GM19239 (cell line): ENCODE results near the gene MRPL20.
"Not testable (repeated sequence)": the region's sequence is repeated elsewhere in the genome, so short reads cannot be mapped to it uniquely, and the experiment has no call there.

ENCODE experiments used
- DNase-seq: peaks from one replicate; pipeline ENCODE4 v3.0.0; 2011; ENCODE audit warnings: low spot score; ENCODE audit not compliant: insufficient read length
- FAIRE-seq: peaks from 2 replicates; lab custom pipeline; 2011; peaks lifted over from hg19 to GRCh38; lab: Jason Lieb, UNC

The MRPL20 gene

GRCh38 chr1:1370094-1370493 is 37.0 kb downstream of the MRPL20 start:
- not testable (repeated sequence) for DNase-seq, FAIRE-seq

DNA sequence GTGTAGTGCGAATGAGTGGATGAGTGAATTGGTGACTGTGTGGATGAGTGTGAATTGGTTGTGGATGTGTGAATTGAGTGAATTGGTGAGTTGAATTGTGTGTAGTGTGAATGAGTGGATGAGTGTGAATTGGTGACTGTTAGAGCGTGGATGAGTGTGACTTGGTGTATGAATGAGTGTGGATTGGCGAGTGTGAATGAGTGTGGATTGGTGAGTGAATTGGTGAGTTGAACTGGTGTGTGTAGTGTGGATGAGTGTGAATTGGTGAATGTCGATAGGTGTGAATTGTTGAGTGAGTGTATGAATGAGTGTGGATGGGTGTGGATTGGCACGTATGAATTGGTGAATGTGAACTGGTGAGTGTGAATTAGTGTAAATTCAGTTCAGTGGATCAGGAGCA is 39.8 kb downstream of the MRPL20 start:
- DNase-seq = no peak
- no peak for FAIRE-seq

DNA sequence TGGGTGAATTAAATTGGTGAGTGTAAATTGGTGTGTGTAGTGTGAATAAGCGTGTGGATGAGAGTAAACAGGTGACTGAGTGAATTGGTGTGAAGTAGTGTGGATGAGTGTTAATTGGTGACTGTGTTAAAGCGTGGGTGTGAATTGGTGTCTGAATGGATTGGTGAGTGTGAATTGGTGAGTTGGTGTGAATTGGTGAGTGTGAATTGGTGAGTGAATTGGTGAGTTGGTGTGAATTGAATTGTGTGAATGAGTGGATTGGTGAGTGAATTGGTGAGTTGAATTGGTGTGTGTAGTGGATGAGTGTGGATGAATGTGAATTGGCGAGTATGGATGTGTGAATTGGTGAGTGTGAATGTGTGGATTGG is 40.4 kb downstream of the MRPL20 start:
- FAIRE-seq (no peak), DNase-seq (no peak)

- no peak for FAIRE-seq
- no peak for DNase-seq
Observed at GRCh38 chr1:1365875-1366698, 41.0 kb downstream of the MRPL20 start.

DNA sequence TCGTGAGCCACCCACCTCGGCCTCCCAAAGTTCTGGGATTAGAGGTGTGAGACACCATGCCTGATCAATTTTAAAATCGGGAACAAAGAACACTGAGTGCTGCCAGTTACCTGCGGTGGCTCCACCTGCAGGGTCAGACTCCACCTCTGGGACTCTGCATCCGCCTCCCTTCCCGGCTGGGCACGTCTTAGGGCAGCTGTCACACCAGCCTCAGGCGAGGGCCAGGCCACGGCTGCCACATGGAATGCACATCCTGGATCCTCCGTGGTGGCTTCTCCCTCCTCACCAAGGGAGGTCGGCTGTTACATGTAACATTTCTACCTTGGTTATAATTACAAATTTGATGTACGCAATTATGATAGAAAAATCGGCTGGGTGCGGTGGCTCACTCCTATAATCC is 42.8 kb downstream of the MRPL20 start:
- FAIRE-seq (no peak), DNase-seq (no peak)

DNA sequence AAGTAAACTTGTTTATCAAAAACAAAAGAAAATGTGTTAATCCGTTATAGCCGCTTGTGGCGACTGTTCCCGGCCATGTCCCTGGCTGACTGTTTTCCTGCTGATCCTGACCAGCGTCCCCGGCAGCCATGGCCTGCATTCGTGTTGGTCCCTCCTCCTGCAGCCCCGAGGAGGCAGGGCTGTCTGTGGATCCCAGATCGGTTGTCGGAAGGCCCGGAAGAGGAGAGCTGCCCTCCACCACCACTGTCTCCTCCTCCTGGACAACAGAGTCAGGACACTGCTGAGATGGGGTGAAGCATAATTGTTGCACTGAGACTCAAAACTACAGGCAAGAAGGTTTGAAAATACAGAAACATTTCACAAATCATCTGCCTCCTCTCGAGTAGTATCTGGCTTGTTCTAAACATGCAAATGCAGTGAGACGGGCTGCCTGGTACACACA is 45.1 kb downstream of the MRPL20 start:
- FAIRE-seq = no peak
- DNase-seq = no peak

DNA sequence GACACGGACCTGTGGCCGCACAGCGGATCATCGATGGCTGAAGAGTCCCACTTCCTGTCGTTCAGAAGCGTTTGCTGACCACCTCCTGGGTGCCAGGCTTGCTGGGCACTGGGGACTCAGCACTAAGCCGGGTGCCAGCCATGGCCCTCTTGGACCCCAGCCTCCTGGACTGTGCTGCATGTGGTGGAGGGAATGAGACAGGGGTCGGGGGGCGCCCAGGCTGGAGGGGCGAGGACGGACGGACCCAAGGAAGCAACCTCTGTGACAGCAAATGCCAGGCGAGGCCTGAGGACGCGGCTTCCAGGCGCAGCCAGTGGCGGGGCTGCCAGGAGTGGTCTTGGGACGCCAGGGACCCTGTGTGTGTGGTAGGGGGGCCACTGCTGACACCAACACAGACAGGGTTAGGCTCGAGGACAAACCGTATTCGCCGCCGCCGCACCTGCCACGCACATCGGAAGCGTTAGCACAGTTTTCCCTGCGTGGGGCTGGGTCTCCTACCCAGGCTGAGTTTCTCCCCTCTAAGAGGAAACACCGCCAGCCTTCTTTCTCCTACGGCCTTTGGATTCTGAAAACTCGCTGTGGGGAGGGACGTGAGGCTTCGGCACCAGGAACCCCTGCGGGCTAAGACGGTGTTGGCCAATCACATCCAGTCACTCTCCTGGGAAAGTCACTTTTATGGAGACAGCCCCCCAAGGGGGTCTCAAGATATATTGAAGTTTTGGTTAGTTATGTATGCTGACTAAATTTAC is 45.7 kb downstream of the MRPL20 start:
- no peak for FAIRE-seq
- no peak for DNase-seq

DNA sequence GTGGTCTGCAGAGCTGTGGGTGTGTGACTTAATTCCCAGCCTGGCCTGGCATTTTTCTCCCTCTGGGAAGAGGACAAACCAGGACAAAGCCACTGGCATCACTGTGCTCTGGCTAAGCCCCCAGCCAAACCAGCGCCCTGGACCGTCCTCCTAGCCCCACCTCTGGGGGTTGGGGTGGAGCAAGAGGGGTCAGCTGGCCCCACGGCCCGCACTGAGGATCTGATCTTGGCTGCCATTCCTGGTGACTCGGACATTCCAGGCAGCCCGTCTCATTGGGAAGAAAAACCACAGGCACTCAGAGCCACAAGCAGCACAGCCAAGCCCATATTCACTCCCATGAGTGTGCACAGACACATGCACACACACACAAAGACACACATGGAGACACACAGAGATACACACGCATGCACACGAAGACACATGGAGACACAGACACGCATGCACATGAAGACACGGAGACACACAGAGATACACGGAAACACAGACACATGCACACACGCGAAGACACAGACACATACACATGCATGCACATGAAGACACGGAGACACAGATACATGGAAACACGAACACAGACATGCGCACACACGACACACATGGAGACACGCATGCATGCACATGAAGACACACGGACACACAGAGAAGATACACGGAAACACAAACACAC is 46.5 kb downstream of the MRPL20 start:
- no peak for DNase-seq

DNA sequence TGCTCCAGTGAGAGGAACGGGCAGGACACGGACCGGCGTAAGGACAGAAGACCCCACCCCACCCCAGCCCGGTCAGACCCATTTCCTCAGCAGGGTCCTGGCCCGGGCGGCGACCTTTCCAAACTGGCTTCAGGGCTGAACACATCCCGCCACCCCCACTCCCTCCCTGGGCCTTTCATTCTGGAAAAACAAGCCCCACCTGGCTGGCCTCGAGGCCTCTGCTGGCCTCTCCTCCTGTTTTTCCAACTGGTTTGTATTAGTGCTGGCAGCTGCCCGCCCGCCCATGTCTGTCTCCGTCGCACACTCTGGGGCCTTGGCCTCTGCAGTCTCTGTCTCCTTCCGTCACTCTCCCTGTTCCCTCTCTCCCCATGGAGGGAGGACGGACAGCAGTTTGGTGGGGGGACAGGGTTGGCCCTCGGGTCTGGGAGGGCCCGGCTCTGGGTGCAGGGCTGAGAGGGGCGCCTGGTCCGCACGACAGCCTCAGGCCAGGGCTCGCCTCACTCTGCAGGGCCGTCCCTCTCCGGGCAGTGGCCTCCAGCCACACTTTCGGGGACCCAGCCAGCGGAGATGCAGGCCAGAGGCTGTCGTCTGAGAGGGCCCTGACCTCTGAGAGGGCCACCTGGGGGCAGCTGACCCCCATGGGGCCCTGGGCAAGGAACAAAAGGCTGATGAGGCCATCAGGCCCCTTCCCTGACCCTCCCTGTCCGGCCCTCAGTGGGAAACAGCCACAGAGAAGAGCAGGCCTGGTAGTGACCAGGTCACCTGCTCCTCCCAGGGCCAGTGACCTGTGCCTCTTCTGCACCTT is 47.2 kb downstream of the MRPL20 start:
- no peak for FAIRE-seq
- no peak for DNase-seq

More for the DNA sequence above, 46.5 kb downstream of the MRPL20 start:
- FAIRE-seq = no peak

- FAIRE-seq (no peak), DNase-seq (no peak)
Observed at GRCh38 chr1:1359308-1359663, 47.8 kb downstream of the MRPL20 start.

GRCh38 chr1:1358433-1359271 is 48.4 kb downstream of the MRPL20 start, which contains the start of gene MXRA8:
Gene MXRA8 (minus strand): TSS chr1:1358555. CDS start chr1:1358504, 51 bp downstream.
- FAIRE-seq (no peak), DNase-seq (no peak)

GRCh38 chr1:1357871-1358432 is 49.1 kb downstream of the MRPL20 start:
- FAIRE-seq = no peak

DNA sequence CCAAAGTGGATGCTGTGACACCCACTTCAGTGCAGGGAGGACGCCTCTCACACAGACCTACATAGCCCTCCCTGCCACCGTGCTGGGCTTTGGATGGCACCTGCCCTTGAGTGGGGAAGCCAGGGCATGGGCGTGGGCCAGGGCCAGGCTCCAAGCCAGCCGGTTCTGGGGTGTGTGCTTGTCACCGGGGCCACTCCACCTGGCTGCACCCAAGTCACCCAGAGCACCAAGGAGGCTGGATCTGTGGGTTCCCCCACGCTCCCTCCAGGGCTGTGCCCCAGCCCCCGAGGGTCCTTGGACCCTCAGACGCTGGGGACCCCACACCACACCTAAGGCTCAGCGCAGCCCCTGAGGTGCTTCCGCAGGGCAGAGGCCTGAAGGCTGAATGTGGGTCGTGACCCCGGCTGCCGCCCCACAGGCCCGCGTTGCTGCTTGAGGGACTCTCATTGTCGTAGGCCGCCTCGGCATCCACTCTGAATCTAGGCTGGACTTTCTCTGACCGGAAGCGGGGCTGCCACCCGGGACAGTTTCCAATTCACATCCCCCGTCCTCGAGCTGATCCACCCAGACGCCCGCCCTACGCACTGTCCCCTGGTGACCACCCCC is 50.2 kb downstream of the MRPL20 start:
- FAIRE-seq = no peak

More at GRCh38 chr1:1357871-1358432, 49.1 kb downstream of the MRPL20 start:
- no peak for DNase-seq

DNA sequence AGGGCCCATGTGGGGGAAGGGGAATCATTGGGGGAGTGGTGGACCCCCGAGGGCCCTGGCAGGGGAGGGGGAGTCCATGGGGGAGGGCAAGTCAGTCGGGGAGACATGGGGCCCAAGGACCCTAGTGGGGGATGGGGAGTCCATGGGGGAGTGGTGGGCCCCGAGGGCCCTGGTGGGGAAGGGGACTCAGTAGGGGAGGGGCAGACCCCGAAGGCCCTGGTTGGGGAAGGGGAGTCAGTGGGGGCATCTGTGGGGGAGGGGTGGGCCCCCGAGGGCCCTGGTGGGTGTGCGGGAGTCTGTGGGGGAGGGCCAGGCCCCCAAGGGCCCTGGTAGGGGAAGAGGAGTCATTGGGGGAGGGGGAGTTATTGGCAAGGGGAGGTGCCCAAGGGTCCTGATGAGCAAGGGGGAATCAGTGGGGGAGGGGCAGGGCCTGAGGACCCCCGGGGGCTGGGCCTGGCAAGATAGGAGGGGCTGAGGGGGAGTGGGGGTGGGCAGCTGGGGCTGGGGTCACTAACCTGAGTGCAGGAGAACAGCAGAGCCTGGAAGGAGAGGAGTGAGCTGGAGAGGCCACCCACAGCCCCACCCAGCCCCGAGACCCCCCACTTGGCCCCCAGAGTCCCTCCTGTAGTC is 50.8 kb downstream of the MRPL20 start:
- FAIRE-seq = no peak
- DNase-seq = no peak

More for the DNA sequence above, 50.2 kb downstream of the MRPL20 start:
- DNase-seq = no peak

DNA sequence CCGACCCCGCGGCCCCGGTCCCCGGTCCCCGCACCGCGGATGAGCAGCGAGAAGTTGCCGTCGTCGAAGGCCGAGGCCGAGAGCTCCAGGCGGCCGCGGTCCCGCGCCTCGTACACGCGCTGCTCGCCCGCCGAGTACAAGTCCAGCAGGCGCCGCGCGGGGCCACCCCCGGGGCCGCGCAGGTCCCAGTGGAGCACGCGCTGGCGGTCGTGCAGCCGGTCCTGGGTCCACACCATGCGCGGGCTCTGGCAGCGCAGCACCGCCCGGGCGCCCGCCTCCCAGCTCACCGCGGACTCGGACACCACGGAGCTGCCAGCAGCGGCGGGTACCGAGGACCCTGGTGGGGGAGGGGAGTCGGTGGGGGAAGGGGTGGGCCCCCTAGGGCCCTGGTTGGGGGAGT is 51.7 kb downstream of the MRPL20 start:
- FAIRE-seq (no peak), DNase-seq (no peak)

DNA sequence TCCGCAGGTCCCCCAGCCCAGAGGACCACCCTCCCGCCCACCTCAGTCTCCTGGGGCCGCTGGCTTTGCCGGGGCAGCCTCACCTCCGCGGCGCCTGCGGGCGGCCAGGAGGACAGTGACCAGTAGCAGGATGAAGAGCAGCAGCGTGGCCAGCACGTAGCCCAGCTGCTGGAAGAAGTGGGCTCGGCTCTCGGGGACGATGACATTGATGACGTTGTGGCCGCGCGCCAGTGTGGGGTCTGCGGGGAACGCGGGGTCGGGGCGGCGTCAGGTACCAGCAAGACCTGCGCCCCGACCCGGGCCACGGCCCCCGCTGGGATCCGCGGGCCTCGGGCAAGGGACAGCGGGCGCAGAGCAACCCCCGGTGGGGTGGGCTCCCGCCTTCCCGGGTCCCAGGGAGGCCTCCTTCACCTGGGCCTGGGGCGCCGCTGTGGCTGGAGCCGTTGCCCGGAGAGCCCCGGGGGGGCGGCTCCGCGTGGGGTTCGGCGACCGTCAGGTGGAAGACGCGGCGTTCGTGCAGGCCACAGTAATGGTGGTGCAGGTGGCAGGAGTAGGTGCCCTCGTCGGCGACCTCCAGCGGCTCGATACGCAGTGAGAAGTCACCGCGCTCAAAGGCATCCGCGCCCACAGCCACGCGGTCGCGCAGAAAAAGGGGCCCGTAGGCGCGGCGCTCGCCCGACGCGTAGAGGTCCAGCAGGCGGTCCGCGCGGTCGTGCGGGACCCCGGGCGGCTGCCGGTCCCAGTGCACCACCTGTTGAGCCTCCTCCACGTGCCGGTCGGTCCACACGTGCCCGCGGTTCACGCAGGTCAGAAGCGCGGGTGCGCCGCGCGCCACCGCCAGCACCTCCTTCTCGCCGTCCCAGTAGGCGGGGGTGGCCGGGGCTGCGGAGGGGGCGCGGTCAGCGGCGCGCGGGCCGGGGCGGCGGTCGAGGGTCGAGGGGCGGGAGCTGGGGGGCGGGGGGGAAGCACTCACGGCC is 52.5 kb downstream of the MRPL20 start:
- DNase-seq (no peak), FAIRE-seq (no peak)
